Stomach smooth muscle (tissue), 2 donors: Measurements from ENCODE around the gene ZSCAN16.

Experiments
- H3K27ac ChIP-seq: one replicate; pipeline ENCODE4 v1.7.0; 2013; ENCODE audit warnings: mild to moderate bottlenecking, low read length, inconsistent platforms
- H3K27me3 ChIP-seq, 2 donors: one replicate each; pipeline ENCODE4 v1.7.0; 2013; ENCODE audit warnings: low read length in 2 of 2; ENCODE audit not compliant: insufficient read depth in 2 of 2, control insufficient read depth in 1 of 2
- H3K36me3 ChIP-seq, 2 donors: one replicate each; pipeline ENCODE4 v1.7.0; 2013; ENCODE audit warnings: low read length in 2 of 2; ENCODE audit not compliant: control insufficient read depth in 2 of 2, insufficient read depth in 2 of 2
- H3K4me1 ChIP-seq: one replicate; pipeline ENCODE4 v1.7.0; 2013; ENCODE audit warnings: low read length; ENCODE audit not compliant: control insufficient read depth, insufficient read depth
- H3K4me3 ChIP-seq, 2 donors: one replicate each; pipeline ENCODE4 v1.7.0; 2013; ENCODE audit warnings: low read length in 2 of 2
- H3K9ac ChIP-seq, 2 donors: one replicate each; pipeline ENCODE4 v1.7.0; 2013; ENCODE audit warnings: low read length in 2 of 2, mild to moderate bottlenecking in 1 of 2
- H3K9me3 ChIP-seq, 2 donors: one replicate each; pipeline ENCODE4 v1.7.0; 2013; ENCODE audit warnings: low read length in 2 of 2; ENCODE audit not compliant: control insufficient read depth in 2 of 2
- donor health status: healthy.
- donor health status: Pancreatic carcinoma.

Gene ZSCAN16

DNA sequence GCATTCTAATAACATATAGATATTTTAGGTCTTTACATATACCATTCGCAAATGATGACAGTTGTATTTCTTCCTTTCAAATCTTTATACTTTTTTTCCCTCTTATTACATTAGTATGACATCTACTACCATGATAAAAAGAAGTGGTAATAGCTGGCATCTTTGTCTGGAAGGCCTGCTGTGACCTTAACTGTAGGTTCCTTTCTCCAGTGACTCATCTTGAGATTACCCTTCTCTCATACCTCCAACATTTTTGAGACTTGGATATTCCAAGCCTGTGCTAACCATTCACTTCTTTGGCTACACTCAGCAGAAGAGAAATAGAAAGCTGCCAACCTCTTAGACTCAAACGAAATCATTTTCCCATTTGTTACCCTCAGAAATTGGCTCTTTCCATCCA is 47.6 kb downstream of the ZSCAN16 start:
- Histone ChIP-seq H3K4me3 (no peak overlapping the region), H3K36me3 (peaks cover 0 to 5% of the 10 kb centered on the region in 2 donors)

DNA sequence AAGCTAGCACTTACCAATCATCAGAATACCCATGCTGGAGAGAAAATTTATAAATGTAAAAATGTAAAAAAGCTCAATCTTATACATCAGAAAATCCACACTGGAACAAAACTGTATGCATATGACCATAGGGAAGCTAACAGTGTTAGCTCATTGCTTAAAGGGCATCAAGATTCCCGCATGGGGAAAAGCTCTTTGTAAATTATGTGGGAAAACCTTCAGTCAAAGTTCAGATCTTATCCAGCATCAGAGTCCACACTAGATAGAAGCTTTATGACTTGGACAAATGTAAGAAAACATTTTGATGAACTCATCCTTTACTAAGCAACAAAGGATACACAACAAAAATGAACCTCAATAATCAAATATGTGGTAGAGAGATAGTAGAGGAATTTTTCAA is 52.0 kb downstream of the ZSCAN16 start:
- no peak overlapping the region for H3K27ac ChIP-seq
- H3K27me3 ChIP-seq: peaks cover 0 to 3% of the 10 kb centered on the region in 2 donors
- H3K36me3 ChIP-seq: no peaks in the 10 kb centered on the region
- H3K4me1 ChIP-seq: no peaks in the 10 kb centered on the region
- no peak overlapping the region for H3K9ac ChIP-seq
- H3K9me3 ChIP-seq: no peaks in the 10 kb centered on the region
- no peak overlapping the region for H3K4me3 ChIP-seq

More for the DNA sequence above, 47.6 kb downstream of the ZSCAN16 start:
- Histone ChIP-seq H3K9me3 (no peaks in the 10 kb centered on the region), H3K27me3 (no peaks in the 10 kb centered on the region), H3K9ac (no peak overlapping the region), H3K4me1 (no peaks in the 10 kb centered on the region), H3K27ac (no peak overlapping the region)
